ENCODE measurements around the gene LMO1. TPM values are rescaled to one million over a fixed set of nuclear protein-coding genes. Genes with fewer than 3 reads are reported as not detected.

The LMO1 gene
- polyA plus RNA-seq, 1 donor (not counting 4 experiments of a cell fraction or from before 2014, with no cell fraction given), result 0.08 TPM

- TF ChIP-seq EZH2 (IDR thresholded peaks at IDR 0.05; ENCODE audit: low read length) (no peak), CTCF (optimal IDR thresholded peaks at IDR 0.05 in 1 of 3, IDR thresholded peaks at IDR 0.05 in 1 of 3, conservative IDR thresholded peaks at IDR 0.05 in 1 of 3; ENCODE audit: extremely low read depth in 1 of 3, insufficient read depth in 2 of 3, low read length in 3 of 3) (no peak)
- Histone ChIP-seq H3K9me1 (ENCODE audit: control insufficient read depth, extremely low read depth, insufficient read depth, low read length) (no peaks in the 10 kb centered on the region), H2AFZ (ENCODE audit: control insufficient read depth, low read length) (no peak overlapping the region), H3K4me2 (ENCODE audit: control insufficient read depth, extremely low read depth, insufficient read depth, low read depth, low read length) (no peak overlapping the region), H3K79me2 (ENCODE audit: control insufficient read depth, insufficient read depth, low read length) (no peaks in the 10 kb centered on the region), H3K9ac (ENCODE audit: control insufficient read depth, extremely low read depth, insufficient read depth, low read length) (no peak overlapping the region), H3K36me3 (ENCODE audit: control insufficient read depth in 2 of 2, extremely low read depth in 1 of 2, insufficient read depth in 2 of 2, low read length in 2 of 2) (no peaks in the 10 kb centered on the region), H3K4me3 (ENCODE audit: control insufficient read depth in 2 of 3, extremely low read depth in 1 of 3, insufficient read depth in 2 of 3, low read depth in 1 of 3, low read length in 3 of 3) (no peak overlapping the region), H4K20me1 (ENCODE audit: control insufficient read depth, extremely low read depth, insufficient read depth, low read length) (peaks cover under 1% of the 10 kb centered on the region), H3K9me3 (ENCODE audit: control insufficient read depth, low read depth, low read length) (no peaks in the 10 kb centered on the region), H3K4me1 (ENCODE audit: control insufficient read depth, extremely low read depth, insufficient read depth, low read length) (peaks cover 6% of the 10 kb centered on the region), H3K27ac (ENCODE audit: control insufficient read depth, insufficient read depth, low read length) (no peak overlapping the region), H3K27me3 (ENCODE audit: control insufficient read depth, extremely low read depth, insufficient read depth, low read length) (peaks cover 5% of the 10 kb centered on the region)
- DNase-seq (ENCODE audit: low read depth, low spot score), result no peak
- FAIRE-seq, result no peak
- dilution Hi-C loops (cut with MboI; ENCODE audit: extremely low pct_ligation_motif_present, low sequenced_read_pairs), result loop anchor here (25.0 kb wide), 1 partner anchor 340 kb away; no protein-coding TSS in a partner anchor
These were observed 41.7 kb downstream of the LMO1 start for GRCh38 chr11:8221917-8222495.

GRCh38 chr11:8221046-8221723 lies 42.5 kb downstream of the LMO1 start:
- H3K4me1 ChIP-seq (ENCODE audit: control insufficient read depth, extremely low read depth, insufficient read depth, low read length), result peaks cover 3% of the 10 kb centered on the region
- TF ChIP-seq EZH2 (IDR thresholded peaks at IDR 0.05; ENCODE audit: low read length) (no peak), CTCF (optimal IDR thresholded peaks at IDR 0.05 in 1 of 3, IDR thresholded peaks at IDR 0.05 in 1 of 3, conservative IDR thresholded peaks at IDR 0.05 in 1 of 3; ENCODE audit: extremely low read depth in 1 of 3, insufficient read depth in 2 of 3, low read length in 3 of 3) (no peak)
- no peak overlapping the region for H3K4me3 ChIP-seq (ENCODE audit: control insufficient read depth in 2 of 3, extremely low read depth in 1 of 3, insufficient read depth in 2 of 3, low read depth in 1 of 3, low read length in 3 of 3)
- no peak for DNase-seq (ENCODE audit: low read depth, low spot score)
- H3K79me2 ChIP-seq (ENCODE audit: control insufficient read depth, insufficient read depth, low read length), result no peaks in the 10 kb centered on the region
- no peak overlapping the region for H3K27ac ChIP-seq (ENCODE audit: control insufficient read depth, insufficient read depth, low read length)
- no peak for FAIRE-seq
- H2AFZ ChIP-seq (ENCODE audit: control insufficient read depth, low read length), result no peak overlapping the region
- no peak overlapping the region for H3K4me2 ChIP-seq (ENCODE audit: control insufficient read depth, extremely low read depth, insufficient read depth, low read depth, low read length)
- peaks cover 11% of the 10 kb centered on the region for H3K27me3 ChIP-seq (ENCODE audit: control insufficient read depth, extremely low read depth, insufficient read depth, low read length)
- H3K9ac ChIP-seq (ENCODE audit: control insufficient read depth, extremely low read depth, insufficient read depth, low read length), result no peak overlapping the region
- H4K20me1 ChIP-seq (ENCODE audit: control insufficient read depth, extremely low read depth, insufficient read depth, low read length), result no peaks in the 10 kb centered on the region
- no peaks in the 10 kb centered on the region for H3K9me3 ChIP-seq (ENCODE audit: control insufficient read depth, low read depth, low read length)
- no peaks in the 10 kb centered on the region for H3K9me1 ChIP-seq (ENCODE audit: control insufficient read depth, extremely low read depth, insufficient read depth, low read length)
- dilution Hi-C loops (cut with MboI; ENCODE audit: extremely low pct_ligation_motif_present, low sequenced_read_pairs), result loop anchor here (25.0 kb wide), 1 partner anchor 341 kb away; no protein-coding TSS in a partner anchor
- no peaks in the 10 kb centered on the region for H3K36me3 ChIP-seq (ENCODE audit: control insufficient read depth in 2 of 2, extremely low read depth in 1 of 2, insufficient read depth in 2 of 2, low read length in 2 of 2)

All from keratinocyte (primary cell).